ENCODE data around the gene CLPSL2. TPM values are rescaled to one million over a fixed set of nuclear protein-coding genes. Genes with fewer than 3 reads are reported as not detected.
A peak's percentile ranks its signal among the peaks of the same experiment; 100 is the strongest.

The CLPSL2 gene
- total and polyA plus RNA-seq, 2 experiments from 2014 or later: not detected

- no peak overlapping the region for H2AFZ ChIP-seq
- TF ChIP-seq EZH2phosphoT487 (IDR thresholded peaks at IDR 0.05; ENCODE audit: low read depth, severe bottlenecking, unreplicated experiment) (no peak), EZH2 (IDR thresholded peaks at IDR 0.05; ENCODE audit: borderline replicate concordance) (no peak)
- TF ChIP-seq, protein P1, sequence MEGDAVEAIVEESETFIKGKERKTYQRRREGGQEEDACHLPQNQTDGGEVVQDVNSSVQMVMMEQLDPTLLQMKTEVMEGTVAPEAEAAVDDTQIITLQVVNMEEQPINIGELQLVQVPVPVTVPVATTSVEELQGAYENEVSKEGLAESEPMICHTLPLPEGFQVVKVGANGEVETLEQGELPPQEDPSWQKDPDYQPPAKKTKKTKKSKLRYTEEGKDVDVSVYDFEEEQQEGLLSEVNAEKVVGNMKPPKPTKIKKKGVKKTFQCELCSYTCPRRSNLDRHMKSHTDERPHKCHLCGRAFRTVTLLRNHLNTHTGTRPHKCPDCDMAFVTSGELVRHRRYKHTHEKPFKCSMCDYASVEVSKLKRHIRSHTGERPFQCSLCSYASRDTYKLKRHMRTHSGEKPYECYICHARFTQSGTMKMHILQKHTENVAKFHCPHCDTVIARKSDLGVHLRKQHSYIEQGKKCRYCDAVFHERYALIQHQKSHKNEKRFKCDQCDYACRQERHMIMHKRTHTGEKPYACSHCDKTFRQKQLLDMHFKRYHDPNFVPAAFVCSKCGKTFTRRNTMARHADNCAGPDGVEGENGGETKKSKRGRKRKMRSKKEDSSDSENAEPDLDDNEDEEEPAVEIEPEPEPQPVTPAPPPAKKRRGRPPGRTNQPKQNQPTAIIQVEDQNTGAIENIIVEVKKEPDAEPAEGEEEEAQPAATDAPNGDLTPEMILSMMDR (IDR thresholded peaks at IDR 0.05; ENCODE audit: poor library complexity): no peak
- no peak overlapping the region for H3K27ac ChIP-seq
- no peaks in the 10 kb centered on the region for H3K9me2 ChIP-seq (replicated peaks; ENCODE audit: insufficient read depth)
- H3K36me3 ChIP-seq (replicated peaks; ENCODE audit: insufficient read depth, low read depth): no peaks in the 10 kb centered on the region
- H3K79me2 ChIP-seq: no peaks in the 10 kb centered on the region
- no peak for DNase-seq (ENCODE audit: low spot score)
- WGBS (ENCODE audit: low lambda C conversion rate, missing lambda C conversion rate): 86% methylated on average over 5 of the region's 5 CpGs
- no peaks in the 10 kb centered on the region for H3K27me3 ChIP-seq
- no peaks in the 10 kb centered on the region for H3K9me3 ChIP-seq (ENCODE audit: low read depth)
- H4K20me1 ChIP-seq (ENCODE audit: insufficient read depth, poor library complexity, severe bottlenecking): no peaks in the 10 kb centered on the region
- H3K4me1 ChIP-seq (ENCODE audit: insufficient read depth): no peaks in the 10 kb centered on the region
- H3K4me2 ChIP-seq: no peak overlapping the region
- H3K4me3 ChIP-seq: no peak overlapping the region
Observed at GRCh38 chr6:35809809-35810208, 33.4 kb downstream of the CLPSL2 start.

- Histone ChIP-seq H3K4me3 (no peak overlapping the region), H3K79me2 (no peaks in the 10 kb centered on the region), H4K20me1 (ENCODE audit: insufficient read depth, poor library complexity, severe bottlenecking) (no peaks in the 10 kb centered on the region), H3K27me3 (no peaks in the 10 kb centered on the region), H3K4me2 (no peak overlapping the region), H2AFZ (no peak overlapping the region), H3K9me3 (ENCODE audit: low read depth) (no peaks in the 10 kb centered on the region), H3K4me1 (ENCODE audit: insufficient read depth) (no peaks in the 10 kb centered on the region), H3K9me2 (replicated peaks; ENCODE audit: insufficient read depth) (no peaks in the 10 kb centered on the region), H3K36me3 (replicated peaks; ENCODE audit: insufficient read depth, low read depth) (no peaks in the 10 kb centered on the region), H3K27ac (peak overlapping the region; percentile 50)
- TF ChIP-seq EZH2 (IDR thresholded peaks at IDR 0.05; ENCODE audit: borderline replicate concordance) (no peak), EZH2phosphoT487 (IDR thresholded peaks at IDR 0.05; ENCODE audit: low read depth, severe bottlenecking, unreplicated experiment) (no peak)
- TF ChIP-seq, protein P1 (IDR thresholded peaks at IDR 0.05; ENCODE audit: poor library complexity): no peak
- WGBS (ENCODE audit: low lambda C conversion rate, missing lambda C conversion rate): 80% methylated on average over 14 of the region's 14 CpGs
- DNase-seq (ENCODE audit: low spot score): peak; percentile 52
Observed at GRCh38 chr6:35810971-35811698, 34.7 kb downstream of the CLPSL2 start.

DNA sequence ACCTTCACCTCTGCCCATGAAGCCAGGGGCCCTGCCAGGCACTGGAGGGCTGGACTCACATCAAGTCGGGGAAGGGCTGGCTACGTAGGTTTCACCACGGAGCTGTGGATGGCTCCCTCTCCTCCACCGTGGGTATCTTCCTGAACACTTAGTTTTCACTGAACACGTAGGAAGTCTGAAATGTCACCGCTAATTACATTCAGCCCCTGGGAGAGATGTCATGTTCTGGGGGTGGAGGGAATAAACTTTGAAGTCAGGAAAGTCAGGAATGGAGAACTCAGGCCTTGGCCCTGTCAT, 35.2 kb downstream of the CLPSL2 start:
- Histone ChIP-seq H3K27ac (peak overlapping the region; percentile 50), H4K20me1 (ENCODE audit: insufficient read depth, poor library complexity, severe bottlenecking) (no peaks in the 10 kb centered on the region), H3K4me1 (ENCODE audit: insufficient read depth) (no peaks in the 10 kb centered on the region), H3K4me2 (no peak overlapping the region), H2AFZ (no peak overlapping the region), H3K27me3 (no peaks in the 10 kb centered on the region), H3K9me3 (ENCODE audit: low read depth) (no peaks in the 10 kb centered on the region), H3K9me2 (replicated peaks; ENCODE audit: insufficient read depth) (no peaks in the 10 kb centered on the region), H3K79me2 (no peaks in the 10 kb centered on the region), H3K4me3 (no peak overlapping the region), H3K36me3 (replicated peaks; ENCODE audit: insufficient read depth, low read depth) (no peaks in the 10 kb centered on the region)
- DNase-seq (ENCODE audit: low spot score): no peak
- WGBS (ENCODE audit: low lambda C conversion rate, missing lambda C conversion rate): 76% methylated on average over 6 of the region's 6 CpGs
- TF ChIP-seq EZH2 (IDR thresholded peaks at IDR 0.05; ENCODE audit: borderline replicate concordance) (no peak), EZH2phosphoT487 (IDR thresholded peaks at IDR 0.05; ENCODE audit: low read depth, severe bottlenecking, unreplicated experiment) (no peak)
- TF ChIP-seq, protein P1 (IDR thresholded peaks at IDR 0.05; ENCODE audit: poor library complexity): no peak

All from hepatocyte (in vitro differentiated cells).